Measurements from ENCODE around the gene DISP3. TPM values are rescaled to one million over a fixed set of nuclear protein-coding genes. Genes with fewer than 3 reads are reported as not detected.
A peak's percentile ranks its signal among the peaks of the same experiment; 100 is the strongest.

The DISP3 gene
- total and polyA plus RNA-seq, 9 of the 15 experiments (the other 6 are each of a cell fraction or from before 2014, with no cell fraction given) = 0.03 to 0.19 (median 0.15) TPM; not detected in 5

DNA sequence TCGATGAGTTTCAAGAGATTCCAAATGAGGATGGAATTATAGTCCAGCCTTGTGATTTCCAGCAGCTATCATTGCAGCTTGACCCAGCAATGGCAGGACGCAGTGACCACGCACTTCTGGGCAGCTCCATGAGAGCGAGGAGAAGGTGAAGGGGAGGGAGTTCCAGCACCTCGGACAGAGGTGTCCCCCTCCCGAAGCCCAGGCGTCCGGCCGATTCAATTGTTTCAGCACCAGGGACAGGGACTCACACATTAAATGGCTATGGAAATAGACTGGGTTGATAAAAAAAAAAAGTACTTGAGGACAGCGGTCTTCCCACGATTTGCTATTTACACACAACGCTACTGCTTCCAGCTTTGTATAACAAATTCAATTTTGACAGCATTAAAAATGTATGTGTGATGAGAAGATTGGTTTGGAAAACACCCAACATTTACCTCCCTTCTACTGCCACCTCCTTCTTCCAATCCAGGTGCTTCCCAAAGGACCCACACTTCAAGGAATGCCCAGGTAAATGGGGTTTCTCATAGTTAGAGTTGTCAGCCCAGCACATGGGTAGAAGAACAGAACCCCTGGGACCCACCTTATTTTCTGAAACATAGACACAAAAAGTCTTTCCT, 71.8 kb downstream of the DISP3 start (continued):
- TF ChIP-seq, protein P1, sequence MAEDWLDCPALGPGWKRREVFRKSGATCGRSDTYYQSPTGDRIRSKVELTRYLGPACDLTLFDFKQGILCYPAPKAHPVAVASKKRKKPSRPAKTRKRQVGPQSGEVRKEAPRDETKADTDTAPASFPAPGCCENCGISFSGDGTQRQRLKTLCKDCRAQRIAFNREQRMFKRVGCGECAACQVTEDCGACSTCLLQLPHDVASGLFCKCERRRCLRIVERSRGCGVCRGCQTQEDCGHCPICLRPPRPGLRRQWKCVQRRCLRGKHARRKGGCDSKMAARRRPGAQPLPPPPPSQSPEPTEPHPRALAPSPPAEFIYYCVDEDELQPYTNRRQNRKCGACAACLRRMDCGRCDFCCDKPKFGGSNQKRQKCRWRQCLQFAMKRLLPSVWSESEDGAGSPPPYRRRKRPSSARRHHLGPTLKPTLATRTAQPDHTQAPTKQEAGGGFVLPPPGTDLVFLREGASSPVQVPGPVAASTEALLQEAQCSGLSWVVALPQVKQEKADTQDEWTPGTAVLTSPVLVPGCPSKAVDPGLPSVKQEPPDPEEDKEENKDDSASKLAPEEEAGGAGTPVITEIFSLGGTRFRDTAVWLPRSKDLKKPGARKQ (CRISPR knock-in tag; IDR thresholded peaks at IDR 0.05) = no peak
- TF ChIP-seq, protein P2, sequence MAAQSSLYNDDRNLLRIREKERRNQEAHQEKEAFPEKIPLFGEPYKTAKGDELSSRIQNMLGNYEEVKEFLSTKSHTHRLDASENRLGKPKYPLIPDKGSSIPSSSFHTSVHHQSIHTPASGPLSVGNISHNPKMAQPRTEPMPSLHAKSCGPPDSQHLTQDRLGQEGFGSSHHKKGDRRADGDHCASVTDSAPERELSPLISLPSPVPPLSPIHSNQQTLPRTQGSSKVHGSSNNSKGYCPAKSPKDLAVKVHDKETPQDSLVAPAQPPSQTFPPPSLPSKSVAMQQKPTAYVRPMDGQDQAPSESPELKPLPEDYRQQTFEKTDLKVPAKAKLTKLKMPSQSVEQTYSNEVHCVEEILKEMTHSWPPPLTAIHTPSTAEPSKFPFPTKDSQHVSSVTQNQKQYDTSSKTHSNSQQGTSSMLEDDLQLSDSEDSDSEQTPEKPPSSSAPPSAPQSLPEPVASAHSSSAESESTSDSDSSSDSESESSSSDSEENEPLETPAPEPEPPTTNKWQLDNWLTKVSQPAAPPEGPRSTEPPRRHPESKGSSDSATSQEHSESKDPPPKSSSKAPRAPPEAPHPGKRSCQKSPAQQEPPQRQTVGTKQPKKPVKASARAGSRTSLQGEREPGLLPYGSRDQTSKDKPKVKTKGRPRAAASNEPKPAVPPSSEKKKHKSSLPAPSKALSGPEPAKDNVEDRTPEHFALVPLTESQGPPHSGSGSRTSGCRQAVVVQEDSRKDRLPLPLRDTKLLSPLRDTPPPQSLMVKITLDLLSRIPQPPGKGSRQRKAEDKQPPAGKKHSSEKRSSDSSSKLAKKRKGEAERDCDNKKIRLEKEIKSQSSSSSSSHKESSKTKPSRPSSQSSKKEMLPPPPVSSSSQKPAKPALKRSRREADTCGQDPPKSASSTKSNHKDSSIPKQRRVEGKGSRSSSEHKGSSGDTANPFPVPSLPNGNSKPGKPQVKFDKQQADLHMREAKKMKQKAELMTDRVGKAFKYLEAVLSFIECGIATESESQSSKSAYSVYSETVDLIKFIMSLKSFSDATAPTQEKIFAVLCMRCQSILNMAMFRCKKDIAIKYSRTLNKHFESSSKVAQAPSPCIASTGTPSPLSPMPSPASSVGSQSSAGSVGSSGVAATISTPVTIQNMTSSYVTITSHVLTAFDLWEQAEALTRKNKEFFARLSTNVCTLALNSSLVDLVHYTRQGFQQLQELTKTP (IDR thresholded peaks at IDR 0.05; ENCODE audit: low read depth in 1 of 2, partially characterized antibody in 2 of 2) = peak in 1 of 2 experiments; percentile 100
- peak; percentile 83; the same call in 1 of the 2 replicates for TF ChIP-seq CBFB (CRISPR knock-in tag; IDR thresholded peaks at IDR 0.05)
- peak; percentile 90; the same call in 1 of the 2 replicates for TF ChIP-seq TARDBP (IDR thresholded peaks at IDR 0.05)
- TF ChIP-seq ZNF282 (CRISPR knock-in tag; IDR thresholded peaks at IDR 0.05) = no peak
- peak; percentile 39; the same call in 1 of the 2 replicates for TF ChIP-seq TEAD2 (tag; IDR thresholded peaks at IDR 0.05)
- TF ChIP-seq KLF1 (tag; IDR thresholded peaks at IDR 0.05) = no peak
- TF ChIP-seq GTF2F1 (IDR thresholded peaks at IDR 0.05; ENCODE audit: low read depth, low read length) = no peak
- no peak for TF ChIP-seq NR2F6 (CRISPR knock-in tag; IDR thresholded peaks at IDR 0.05)
- TF ChIP-seq, protein P3, sequence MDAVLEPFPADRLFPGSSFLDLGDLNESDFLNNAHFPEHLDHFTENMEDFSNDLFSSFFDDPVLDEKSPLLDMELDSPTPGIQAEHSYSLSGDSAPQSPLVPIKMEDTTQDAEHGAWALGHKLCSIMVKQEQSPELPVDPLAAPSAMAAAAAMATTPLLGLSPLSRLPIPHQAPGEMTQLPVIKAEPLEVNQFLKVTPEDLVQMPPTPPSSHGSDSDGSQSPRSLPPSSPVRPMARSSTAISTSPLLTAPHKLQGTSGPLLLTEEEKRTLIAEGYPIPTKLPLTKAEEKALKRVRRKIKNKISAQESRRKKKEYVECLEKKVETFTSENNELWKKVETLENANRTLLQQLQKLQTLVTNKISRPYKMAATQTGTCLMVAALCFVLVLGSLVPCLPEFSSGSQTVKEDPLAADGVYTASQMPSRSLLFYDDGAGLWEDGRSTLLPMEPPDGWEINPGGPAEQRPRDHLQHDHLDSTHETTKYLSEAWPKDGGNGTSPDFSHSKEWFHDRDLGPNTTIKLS (IDR thresholded peaks at IDR 0.05; ENCODE audit: borderline replicate concordance, low read depth) = no peak
- TF ChIP-seq PRPF4 (IDR thresholded peaks at IDR 0.05; ENCODE audit: insufficient read depth, low read depth, low read length, poor library complexity, severe bottlenecking) = no peak
- no peak for TF ChIP-seq PURB (CRISPR knock-in tag; IDR thresholded peaks at IDR 0.05; ENCODE audit: low read depth)
- TF ChIP-seq CHD2 (IDR thresholded peaks at IDR 0.05; ENCODE audit: low read depth, low read length) = no peak
- TF ChIP-seq, protein P4, sequence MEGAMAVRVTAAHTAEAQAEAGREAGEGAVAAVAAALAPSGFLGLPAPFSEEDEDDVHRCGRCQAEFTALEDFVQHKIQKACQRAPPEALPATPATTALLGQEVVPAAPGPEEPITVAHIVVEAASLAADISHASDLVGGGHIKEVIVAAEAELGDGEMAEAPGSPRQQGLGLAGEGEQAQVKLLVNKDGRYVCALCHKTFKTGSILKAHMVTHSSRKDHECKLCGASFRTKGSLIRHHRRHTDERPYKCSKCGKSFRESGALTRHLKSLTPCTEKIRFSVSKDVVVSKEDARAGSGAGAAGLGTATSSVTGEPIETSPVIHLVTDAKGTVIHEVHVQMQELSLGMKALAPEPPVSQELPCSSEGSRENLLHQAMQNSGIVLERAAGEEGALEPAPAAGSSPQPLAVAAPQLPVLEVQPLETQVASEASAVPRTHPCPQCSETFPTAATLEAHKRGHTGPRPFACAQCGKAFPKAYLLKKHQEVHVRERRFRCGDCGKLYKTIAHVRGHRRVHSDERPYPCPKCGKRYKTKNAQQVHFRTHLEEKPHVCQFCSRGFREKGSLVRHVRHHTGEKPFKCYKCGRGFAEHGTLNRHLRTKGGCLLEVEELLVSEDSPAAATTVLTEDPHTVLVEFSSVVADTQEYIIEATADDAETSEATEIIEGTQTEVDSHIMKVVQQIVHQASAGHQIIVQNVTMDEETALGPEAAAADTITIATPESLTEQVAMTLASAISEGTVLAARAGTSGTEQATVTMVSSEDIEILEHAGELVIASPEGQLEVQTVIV (CRISPR knock-in tag; IDR thresholded peaks at IDR 0.05; ENCODE audit: borderline replicate concordance) = no peak
